WTC11 (cell line): Measurements from ENCODE around the gene TAPBPL. TPM values are rescaled to one million over a fixed set of nuclear protein-coding genes. Genes with fewer than 3 reads are reported as not detected.

Source experiments
- ATAC-seq: fragments of 200-7000 bp; cut with Tn5 transposase; 2 replicates; pipeline ENCODE4 v1.10.0; 2021; ENCODE audit warnings: mild to moderate bottlenecking, moderate library complexity
- CTCF ChIA-PET: fragments of 300-600 bp; sonication (Branson Sonifier 250); formaldehyde crosslinking; loops from one replicate; lab custom pipeline; 2021; ENCODE audit warnings: antibody characterized with exemption; lab: Charles Lee
- POLR2A ChIA-PET: fragments of 350-600 bp; sonication (Branson Sonifier 250); formaldehyde crosslinking; loops from one replicate; lab custom pipeline; 2021; ENCODE audit warnings: antibody characterized with exemption; lab: Charles Lee
- DNase-seq: peaks from one replicate; pipeline ENCODE4 v3.0.0; 2021; ENCODE audit warnings: low spot score
- H3K27ac Mint-ChIP-seq: 2 replicates; pipeline ENCODE4 v1.8.0; 2021; ENCODE audit warnings: mixed read lengths
- H3K27me3 Mint-ChIP-seq: 2 replicates; pipeline ENCODE4 v1.8.0; 2021; ENCODE audit warnings: low read depth, mild to moderate bottlenecking, moderate library complexity, mixed read lengths
- H3K36me3 Mint-ChIP-seq: 2 replicates; pipeline ENCODE4 v1.8.0; 2021; ENCODE audit warnings: mixed read lengths
- H3K4me1 Mint-ChIP-seq: 2 replicates; pipeline ENCODE4 v1.8.0; 2022; ENCODE audit warnings: mixed read lengths
- H3K4me3 Mint-ChIP-seq: 2 replicates; pipeline ENCODE4 v1.8.0; 2021; ENCODE audit warnings: mild to moderate bottlenecking, moderate library complexity, mixed read lengths
- H3K9me3 Mint-ChIP-seq: 2 replicates; pipeline ENCODE4 v1.8.0; 2021; ENCODE audit warnings: mixed read lengths
- ATF1 ChIP-seq: sonication (generic); formaldehyde crosslinking; IDR thresholded peaks from 2 replicates; pipeline ENCODE4 v1.8.1; 2023; ENCODE audit warnings: mild to moderate bottlenecking, moderate library complexity, missing genetic modification reagents
- CBFB ChIP-seq: sonication (generic); formaldehyde crosslinking; IDR thresholded peaks from 2 replicates; pipeline ENCODE4 v1.8.1; 2022; ENCODE audit warnings: mild to moderate bottlenecking, low read depth, missing genetic modification reagents
- CREM ChIP-seq: sonication (generic); formaldehyde crosslinking; IDR thresholded peaks from 2 replicates; pipeline ENCODE4 v1.8.1; 2022; ENCODE audit warnings: mild to moderate bottlenecking, missing genetic modification reagents, moderate library complexity
- EMX1 ChIP-seq: fragments of 250-450 bp; sonication (Bioruptor Pico); IDR thresholded peaks from 2 replicates; pipeline ENCODE4 v1.8.0; 2021; ENCODE audit warnings: mild to moderate bottlenecking
- FOXK1 ChIP-seq: sonication (generic); formaldehyde crosslinking; IDR thresholded peaks from 2 replicates; pipeline ENCODE4 v1.8.0; 2022; ENCODE audit warnings: mild to moderate bottlenecking, moderate library complexity, missing genetic modification reagents
- FOXP4 ChIP-seq: sonication (generic); formaldehyde crosslinking; IDR thresholded peaks from 2 replicates; pipeline ENCODE4 v1.8.0; 2022; ENCODE audit warnings: mild to moderate bottlenecking, missing genetic modification reagents
- HMGA2 ChIP-seq: fragments of 250-450 bp; sonication (Bioruptor Pico); IDR thresholded peaks from 2 replicates; pipeline ENCODE4 v1.4.0; 2021; ENCODE audit warnings: mild to moderate bottlenecking, moderate library complexity
- MYBL2 ChIP-seq: sonication (generic); formaldehyde crosslinking; IDR thresholded peaks from 2 replicates; pipeline ENCODE4 v1.8.1; 2023; ENCODE audit warnings: mild to moderate bottlenecking, moderate library complexity, missing genetic modification reagents
- NR3C1 ChIP-seq: sonication (generic); formaldehyde crosslinking; conservative IDR thresholded peaks from 2 replicates; pipeline ENCODE4 v1.8.1; 2023; ENCODE audit warnings: low read depth, mild to moderate bottlenecking, missing genetic modification reagents
- RORB ChIP-seq: fragments of 250-450 bp; sonication (Bioruptor Pico); IDR thresholded peaks from 2 replicates; pipeline ENCODE4 v1.9.0; 2021; ENCODE audit warnings: mild to moderate bottlenecking
- SOX15 ChIP-seq: fragments of 250-450 bp; sonication (Bioruptor Pico); IDR thresholded peaks from 2 replicates; pipeline ENCODE4 v1.9.0; 2021; ENCODE audit warnings: mild to moderate bottlenecking
- SP1 ChIP-seq: sonication (generic); formaldehyde crosslinking; conservative IDR thresholded peaks from 2 replicates; pipeline ENCODE4 v1.8.1; 2022; ENCODE audit warnings: missing genetic modification reagents
- STAT6 ChIP-seq: sonication (generic); formaldehyde crosslinking; conservative IDR thresholded peaks from 2 replicates; pipeline ENCODE4 v1.8.1; 2023; ENCODE audit warnings: mild to moderate bottlenecking, low read depth, missing genetic modification reagents, moderate library complexity
- TEAD1 ChIP-seq: sonication (generic); formaldehyde crosslinking; IDR thresholded peaks from 2 replicates; pipeline ENCODE4 v1.8.0; 2022; ENCODE audit warnings: mild to moderate bottlenecking, missing genetic modification reagents
- USF1 ChIP-seq: sonication (generic); formaldehyde crosslinking; IDR thresholded peaks from 2 replicates; pipeline ENCODE4 v1.8.0; 2022; ENCODE audit warnings: mild to moderate bottlenecking, missing genetic modification reagents
- ZNF121 ChIP-seq: sonication (generic); formaldehyde crosslinking; IDR thresholded peaks from 2 replicates; pipeline ENCODE4 v1.8.0; 2023; ENCODE audit warnings: missing genetic modification reagents
- ZNF219 ChIP-seq: sonication (generic); formaldehyde crosslinking; IDR thresholded peaks from 2 replicates; pipeline ENCODE4 v1.8.0; 2023; ENCODE audit warnings: missing genetic modification reagents, mild to moderate bottlenecking, borderline replicate concordance
- ZNF232 ChIP-seq: sonication (generic); formaldehyde crosslinking; IDR thresholded peaks from 2 replicates; pipeline ENCODE4 v1.8.0; 2022; ENCODE audit warnings: mild to moderate bottlenecking, missing genetic modification reagents
- ZNF416 ChIP-seq: fragments of 250-450 bp; sonication (Bioruptor Pico); IDR thresholded peaks from 2 replicates; pipeline ENCODE4 v1.9.0; 2021; ENCODE audit warnings: mild to moderate bottlenecking, inconsistent platforms
- total RNA-seq: library from RNA; stranded (reverse); gene quantifications from 3 replicates; pipeline ENCODE4 v1.2.3, GENCODE V29; 2021
- TF ChIP-seq, protein P1 (sequence below): sonication (generic); formaldehyde crosslinking; IDR thresholded peaks from 2 replicates; pipeline ENCODE4 v1.8.1; 2023; ENCODE audit warnings: mild to moderate bottlenecking, moderate library complexity, missing genetic modification reagents
- TF ChIP-seq, protein P2 (sequence below): sonication (generic); formaldehyde crosslinking; IDR thresholded peaks from 2 replicates; pipeline ENCODE4 v1.8.0; 2023; ENCODE audit warnings: missing genetic modification reagents, mild to moderate bottlenecking, borderline replicate concordance
- TF ChIP-seq, protein P3 (sequence below): fragments of 250-450 bp; sonication (Bioruptor Pico); IDR thresholded peaks from 2 replicates; pipeline ENCODE4 v1.8.0; 2021; ENCODE audit warnings: mild to moderate bottlenecking
- TF ChIP-seq, protein P4 (sequence below): sonication (generic); formaldehyde crosslinking; IDR thresholded peaks from 2 replicates; pipeline ENCODE4 v1.8.1; 2022; ENCODE audit warnings: low read depth, mild to moderate bottlenecking, moderate library complexity, missing genetic modification reagents, borderline replicate concordance

TAPBPL gene
- total RNA-seq, 1 experiment from 2014 or later = 1.3 TPM

GRCh38 chr12:6468283-6468575 lies 16.4 kb downstream of the TAPBPL start:
- POLR2A ChIA-PET = no interaction called here
- H3K4me1 Mint-ChIP-seq = peaks cover 27% of the 10 kb centered on the region
- no peaks in the 10 kb centered on the region for H3K9me3 Mint-ChIP-seq
- peaks cover 16% of the 10 kb centered on the region for H3K27me3 Mint-ChIP-seq
- no peak for ATAC-seq
- H3K4me3 Mint-ChIP-seq = no peak overlapping the region
- no peak for TF ChIP-seq ZNF416 (CRISPR knock-in tag)
- TF ChIP-seq SP1 (CRISPR knock-in tag) = no peak
- TF ChIP-seq MYBL2 (CRISPR knock-in tag) = no peak
- TF ChIP-seq CREM (CRISPR knock-in tag) = no peak
- TF ChIP-seq NR3C1 (CRISPR knock-in tag) = no peak
- TF ChIP-seq ZNF121 (CRISPR knock-in tag) = no peak
- no peak overlapping the region for H3K27ac Mint-ChIP-seq
- DNase-seq = no peak
- peaks cover 37% of the 10 kb centered on the region for H3K36me3 Mint-ChIP-seq
- CTCF ChIA-PET = interaction anchor here (1.5 to 1.7 kb wide), 2 partner anchors 142 to 145 kb away, joined by 3 to 5 read pairs; no protein-coding TSS in a partner anchor

DNA sequence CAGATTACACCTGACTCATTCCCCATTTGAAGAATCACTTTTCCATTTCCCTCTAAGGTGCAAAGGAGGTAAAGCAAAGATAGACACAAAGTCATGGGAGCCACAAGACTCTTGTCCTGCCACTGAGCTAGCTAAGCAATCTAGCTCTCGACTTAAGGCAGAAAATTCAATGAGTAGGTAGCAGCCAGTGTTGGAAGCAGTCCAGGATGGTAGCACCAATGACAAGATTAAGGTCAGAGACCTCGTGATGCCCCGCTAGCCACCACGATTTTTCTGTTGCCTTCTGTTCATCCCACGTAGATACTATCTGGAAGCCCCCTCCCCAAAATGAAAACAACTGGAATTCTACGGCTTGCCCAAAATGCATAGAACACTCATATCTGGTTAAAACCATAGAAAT lies 17.2 kb downstream of the TAPBPL start:
- Mint-ChIP-seq H3K9me3 (no peaks in the 10 kb centered on the region), H3K4me1 (peaks cover 27% of the 10 kb centered on the region), H3K4me3 (peak overlapping the region; percentile 68), H3K27me3 (peaks cover 16% of the 10 kb centered on the region), H3K36me3 (peaks cover 31% of the 10 kb centered on the region), H3K27ac (no peak overlapping the region)
- CTCF ChIA-PET = interaction anchor here (1.7 to 2.2 kb wide), 2 partner anchors 45 to 143 kb away, joined by 5 to 22 read pairs; no protein-coding TSS in a partner anchor
- DNase-seq (peak; percentile 0), ATAC-seq (no peak)
- POLR2A ChIA-PET = interaction anchor here (0.6 to 2.4 kb wide), 5 partner anchors 18 to 133 kb away, joined by 3 to 18 read pairs (median 6); partner anchors contain the start of gene TAPBPL
- TF ChIP-seq, protein P1, sequence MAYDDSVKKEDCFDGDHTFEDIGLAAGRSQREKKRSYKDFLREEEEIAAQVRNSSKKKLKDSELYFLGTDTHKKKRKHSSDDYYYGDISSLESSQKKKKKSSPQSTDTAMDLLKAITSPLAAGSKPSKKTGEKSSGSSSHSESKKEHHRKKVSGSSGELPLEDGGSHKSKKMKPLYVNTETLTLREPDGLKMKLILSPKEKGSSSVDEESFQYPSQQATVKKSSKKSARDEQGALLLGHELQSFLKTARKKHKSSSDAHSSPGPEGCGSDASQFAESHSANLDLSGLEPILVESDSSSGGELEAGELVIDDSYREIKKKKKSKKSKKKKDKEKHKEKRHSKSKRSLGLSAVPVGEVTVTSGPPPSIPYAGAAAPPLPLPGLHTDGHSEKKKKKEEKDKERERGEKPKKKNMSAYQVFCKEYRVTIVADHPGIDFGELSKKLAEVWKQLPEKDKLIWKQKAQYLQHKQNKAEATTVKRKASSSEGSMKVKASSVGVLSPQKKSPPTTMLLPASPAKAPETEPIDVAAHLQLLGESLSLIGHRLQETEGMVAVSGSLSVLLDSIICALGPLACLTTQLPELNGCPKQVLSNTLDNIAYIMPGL (CRISPR knock-in tag) = no peak
- no peak for TF ChIP-seq STAT6 (CRISPR knock-in tag)
- no peak for TF ChIP-seq ZNF232 (CRISPR knock-in tag)
- TF ChIP-seq, protein P2, sequence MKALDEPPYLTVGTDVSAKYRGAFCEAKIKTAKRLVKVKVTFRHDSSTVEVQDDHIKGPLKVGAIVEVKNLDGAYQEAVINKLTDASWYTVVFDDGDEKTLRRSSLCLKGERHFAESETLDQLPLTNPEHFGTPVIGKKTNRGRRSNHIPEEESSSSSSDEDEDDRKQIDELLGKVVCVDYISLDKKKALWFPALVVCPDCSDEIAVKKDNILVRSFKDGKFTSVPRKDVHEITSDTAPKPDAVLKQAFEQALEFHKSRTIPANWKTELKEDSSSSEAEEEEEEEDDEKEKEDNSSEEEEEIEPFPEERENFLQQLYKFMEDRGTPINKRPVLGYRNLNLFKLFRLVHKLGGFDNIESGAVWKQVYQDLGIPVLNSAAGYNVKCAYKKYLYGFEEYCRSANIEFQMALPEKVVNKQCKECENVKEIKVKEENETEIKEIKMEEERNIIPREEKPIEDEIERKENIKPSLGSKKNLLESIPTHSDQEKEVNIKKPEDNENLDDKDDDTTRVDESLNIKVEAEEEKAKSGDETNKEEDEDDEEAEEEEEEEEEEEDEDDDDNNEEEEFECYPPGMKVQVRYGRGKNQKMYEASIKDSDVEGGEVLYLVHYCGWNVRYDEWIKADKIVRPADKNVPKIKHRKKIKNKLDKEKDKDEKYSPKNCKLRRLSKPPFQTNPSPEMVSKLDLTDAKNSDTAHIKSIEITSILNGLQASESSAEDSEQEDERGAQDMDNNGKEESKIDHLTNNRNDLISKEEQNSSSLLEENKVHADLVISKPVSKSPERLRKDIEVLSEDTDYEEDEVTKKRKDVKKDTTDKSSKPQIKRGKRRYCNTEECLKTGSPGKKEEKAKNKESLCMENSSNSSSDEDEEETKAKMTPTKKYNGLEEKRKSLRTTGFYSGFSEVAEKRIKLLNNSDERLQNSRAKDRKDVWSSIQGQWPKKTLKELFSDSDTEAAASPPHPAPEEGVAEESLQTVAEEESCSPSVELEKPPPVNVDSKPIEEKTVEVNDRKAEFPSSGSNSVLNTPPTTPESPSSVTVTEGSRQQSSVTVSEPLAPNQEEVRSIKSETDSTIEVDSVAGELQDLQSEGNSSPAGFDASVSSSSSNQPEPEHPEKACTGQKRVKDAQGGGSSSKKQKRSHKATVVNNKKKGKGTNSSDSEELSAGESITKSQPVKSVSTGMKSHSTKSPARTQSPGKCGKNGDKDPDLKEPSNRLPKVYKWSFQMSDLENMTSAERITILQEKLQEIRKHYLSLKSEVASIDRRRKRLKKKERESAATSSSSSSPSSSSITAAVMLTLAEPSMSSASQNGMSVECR (CRISPR knock-in tag) = no peak
- TF ChIP-seq, protein P3, sequence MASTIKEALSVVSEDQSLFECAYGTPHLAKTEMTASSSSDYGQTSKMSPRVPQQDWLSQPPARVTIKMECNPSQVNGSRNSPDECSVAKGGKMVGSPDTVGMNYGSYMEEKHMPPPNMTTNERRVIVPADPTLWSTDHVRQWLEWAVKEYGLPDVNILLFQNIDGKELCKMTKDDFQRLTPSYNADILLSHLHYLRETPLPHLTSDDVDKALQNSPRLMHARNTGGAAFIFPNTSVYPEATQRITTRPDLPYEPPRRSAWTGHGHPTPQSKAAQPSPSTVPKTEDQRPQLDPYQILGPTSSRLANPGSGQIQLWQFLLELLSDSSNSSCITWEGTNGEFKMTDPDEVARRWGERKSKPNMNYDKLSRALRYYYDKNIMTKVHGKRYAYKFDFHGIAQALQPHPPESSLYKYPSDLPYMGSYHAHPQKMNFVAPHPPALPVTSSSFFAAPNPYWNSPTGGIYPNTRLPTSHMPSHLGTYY (CRISPR knock-in tag) = no peak
- TF ChIP-seq CREM (CRISPR knock-in tag) = no peak
- TF ChIP-seq FOXP4 (CRISPR knock-in tag) = no peak
- no peak for TF ChIP-seq RORB (CRISPR knock-in tag)
- no peak for TF ChIP-seq SOX15 (CRISPR knock-in tag)
- no peak for TF ChIP-seq FOXK1
- TF ChIP-seq TEAD1 (CRISPR knock-in tag) = no peak
- no peak for TF ChIP-seq CBFB
- no peak for TF ChIP-seq ZNF219
- TF ChIP-seq HMGA2 (CRISPR knock-in tag) = no peak
- TF ChIP-seq, protein P4, sequence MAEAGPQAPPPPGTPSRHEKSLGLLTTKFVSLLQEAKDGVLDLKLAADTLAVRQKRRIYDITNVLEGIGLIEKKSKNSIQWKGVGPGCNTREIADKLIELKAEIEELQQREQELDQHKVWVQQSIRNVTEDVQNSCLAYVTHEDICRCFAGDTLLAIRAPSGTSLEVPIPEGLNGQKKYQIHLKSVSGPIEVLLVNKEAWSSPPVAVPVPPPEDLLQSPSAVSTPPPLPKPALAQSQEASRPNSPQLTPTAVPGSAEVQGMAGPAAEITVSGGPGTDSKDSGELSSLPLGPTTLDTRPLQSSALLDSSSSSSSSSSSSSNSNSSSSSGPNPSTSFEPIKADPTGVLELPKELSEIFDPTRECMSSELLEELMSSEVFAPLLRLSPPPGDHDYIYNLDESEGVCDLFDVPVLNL (CRISPR knock-in tag) = no peak
- TF ChIP-seq EMX1 (CRISPR knock-in tag) = no peak
- no peak for TF ChIP-seq ATF1 (CRISPR knock-in tag)
- TF ChIP-seq USF1 (CRISPR knock-in tag) = no peak
